Esophagus muscularis mucosa (tissue), 4 donors: Measurements from ENCODE around the gene DPF3. TPM values are rescaled to one million over a fixed set of nuclear protein-coding genes. Genes with fewer than 3 reads are reported as not detected.

Source experiments
- DNase-seq: peaks from one replicate; pipeline ENCODE4 v3.0.0-alpha.2; 2017; ENCODE audit errors: extremely low spot score
- H3K27ac ChIP-seq, 4 donors: fragments of 200-600 bp; sonication (generic); replicated peaks in 1 of 4; 1 replicate in 3 of 4; 2 replicates in 1 of 4; pipeline ENCODE4 v1.5.1; 2016 to 2019; ENCODE audit warnings: mild to moderate bottlenecking in 1 of 4
- H3K27me3 ChIP-seq, 4 donors: fragments of 200-600 bp; sonication (generic); one replicate each; pipeline versions ENCODE4 v1.5.1 to v1.6.0; 2016 to 2019
- H3K36me3 ChIP-seq, 4 donors: fragments of 200-600 bp; sonication (generic); one replicate each; pipeline ENCODE4 v1.5.1; 2016 to 2019
- H3K4me1 ChIP-seq, 4 donors: fragments of 200-600 bp; sonication (generic); one replicate each; pipeline ENCODE4 v1.5.1; 2016 to 2019
- H3K4me3 ChIP-seq, 4 donors: fragments of 200-600 bp; sonication (generic); 1 replicate in 2 of 4; 2 replicates in 2 of 4; pipeline ENCODE4 v1.5.1; 2016 to 2019; ENCODE audit warnings: mild to moderate bottlenecking in 4 of 4, moderate library complexity in 1 of 4
- H3K9me3 ChIP-seq, 4 donors: fragments of 200-600 bp; sonication (generic); 1 replicate in 3 of 4; 2 replicates in 1 of 4; pipeline ENCODE4 v1.5.1; 2016 to 2019
- CTCF ChIP-seq, 3 experiments: fragments of 200-600 bp in 2 of 3; fragments of 450-650 bp in 1 of 3; sonication (generic) in 2 of 3; IDR thresholded peaks; one replicate each; pipeline ENCODE4 v1.5.1; 2017 to 2019; ENCODE audit warnings: antibody characterized with exemption in 3 of 3, mild to moderate bottlenecking in 2 of 3, moderate library complexity in 1 of 3
- EP300 ChIP-seq: sonication (generic); formaldehyde crosslinking; IDR thresholded peaks from one replicate; pipeline ENCODE4 v1.6.1; 2017; ENCODE audit warnings: antibody characterized with exemption
- POLR2A ChIP-seq: fragments of 450-650 bp; IDR thresholded peaks from one replicate; pipeline ENCODE4 v1.6.1; 2017; ENCODE audit warnings: antibody characterized with exemption, moderate library complexity, mild to moderate bottlenecking, low read depth
- POLR2AphosphoS5 ChIP-seq, 2 donors: sonication (generic); formaldehyde crosslinking; IDR thresholded peaks; one replicate each; pipeline ENCODE4 v1.6.1; 2017; ENCODE audit warnings: antibody characterized with exemption in 2 of 2
- WGBS: methylation state at CpG from one replicate; pipeline ENCODE4 v1.1.5; 2018; 5-methylcytosine and 5-hydroxymethylcytosine counted together
- intact Hi-C: fragments of 100-400 bp; cut with DNase I; formaldehyde crosslinking; loops from one replicate; pipeline ENCODE4 v1.15.1; 2023
- total RNA-seq, 4 donors: library from RNA; depleted of rRNA; stranded (reverse); fragments of >200 nt; gene quantifications; one replicate each; pipeline versions ENCODE4 v1.1.0 to v1.2.1, GENCODE V29; 2016

DPF3 gene
- total RNA-seq, 4 donors from 2014 or later, result 0.78 to 2.5 (median 1.7) TPM

- intact Hi-C loops, result no loop called here
- no peak for TF ChIP-seq EP300
- TF ChIP-seq CTCF (IDR thresholded peaks at IDR 0.05), result no peak
- TF ChIP-seq POLR2A, result no peak
- no peak for TF ChIP-seq POLR2AphosphoS5 (IDR thresholded peaks at IDR 0.05)
- Histone ChIP-seq H3K27ac (no peak overlapping the region), H3K36me3 (no peaks in the 10 kb centered on the region), H3K4me1 (no peaks in the 10 kb centered on the region), H3K4me3 (no peak overlapping the region), H3K27me3 (no peaks in the 10 kb centered on the region), H3K9me3 (no peaks in the 10 kb centered on the region)
- 94% methylated on average over 5 of the region's 5 CpGs for WGBS
- no peak for DNase-seq
Measured at GRCh38 chr14:72583316-72584272, 310.3 kb downstream of the DPF3 start.

- Histone ChIP-seq H3K4me3 (no peak overlapping the region), H3K4me1 (no peaks in the 10 kb centered on the region), H3K27ac (no peak overlapping the region), H3K36me3 (no peaks in the 10 kb centered on the region), H3K9me3 (no peaks in the 10 kb centered on the region), H3K27me3 (no peaks in the 10 kb centered on the region)
- DNase-seq, result no peak
- 85% methylated on average over 1 of the region's 1 CpG for WGBS
- intact Hi-C loops, result no loop called here
- no peak for TF ChIP-seq EP300
- TF ChIP-seq POLR2A, result no peak
- no peak for TF ChIP-seq CTCF (IDR thresholded peaks at IDR 0.05)
- TF ChIP-seq POLR2AphosphoS5 (IDR thresholded peaks at IDR 0.05), result no peak
Measured at GRCh38 chr14:72582582-72582981, 311.3 kb downstream of the DPF3 start.

- H3K36me3 ChIP-seq, result no peaks in the 10 kb centered on the region
- no peaks in the 10 kb centered on the region for H3K27me3 ChIP-seq
- H3K4me1 ChIP-seq, result peaks cover 0 to 8% (median 2%) of the 10 kb centered on the region in 4 donors
- DNase-seq, result no peak
- H3K27ac ChIP-seq, result no peak overlapping the region
- TF ChIP-seq POLR2AphosphoS5 (IDR thresholded peaks at IDR 0.05), result no peak
- no peak for TF ChIP-seq CTCF (IDR thresholded peaks at IDR 0.05)
- TF ChIP-seq EP300, result no peak
- TF ChIP-seq POLR2A, result no peak
- intact Hi-C loops, result no loop called here
- WGBS, result 88% methylated on average over 5 of the region's 5 CpGs
- H3K4me3 ChIP-seq, result no peak overlapping the region
- H3K9me3 ChIP-seq, result no peaks in the 10 kb centered on the region
Measured at GRCh38 chr14:72578514-72578913, 315.4 kb downstream of the DPF3 start.

- DNase-seq, result no peak
- 66% methylated on average over 5 of the region's 5 CpGs for WGBS
- no peak overlapping the region for H3K27ac ChIP-seq
- peaks cover 0 to 8% (median 2%) of the 10 kb centered on the region in 4 donors for H3K4me1 ChIP-seq
- no peak for TF ChIP-seq EP300
- TF ChIP-seq CTCF (IDR thresholded peaks at IDR 0.05), result no peak
- no peak for TF ChIP-seq POLR2AphosphoS5 (IDR thresholded peaks at IDR 0.05)
- TF ChIP-seq POLR2A, result no peak
- intact Hi-C loops, result no loop called here
- no peaks in the 10 kb centered on the region for H3K9me3 ChIP-seq
- H3K27me3 ChIP-seq, result no peaks in the 10 kb centered on the region
- no peak overlapping the region for H3K4me3 ChIP-seq
- no peaks in the 10 kb centered on the region for H3K36me3 ChIP-seq
Measured at GRCh38 chr14:72577521-72577920, 316.4 kb downstream of the DPF3 start.
